Urothelium cell line (cell line): ENCODE results near the gene SELL.
"Not testable (repeated sequence)": the region's sequence is repeated elsewhere in the genome, so short reads cannot be mapped to it uniquely, and the experiment has no call there.

Source experiments
- DNase-seq: peaks from one replicate; pipeline ENCODE4 v3.0.0; 2011; ENCODE audit warnings: low spot score, mixed read lengths
- FAIRE-seq: peaks from 2 replicates; lab custom pipeline; 2011; peaks lifted over from hg19 to GRCh38; lab: Jason Lieb, UNC

The SELL gene

DNA sequence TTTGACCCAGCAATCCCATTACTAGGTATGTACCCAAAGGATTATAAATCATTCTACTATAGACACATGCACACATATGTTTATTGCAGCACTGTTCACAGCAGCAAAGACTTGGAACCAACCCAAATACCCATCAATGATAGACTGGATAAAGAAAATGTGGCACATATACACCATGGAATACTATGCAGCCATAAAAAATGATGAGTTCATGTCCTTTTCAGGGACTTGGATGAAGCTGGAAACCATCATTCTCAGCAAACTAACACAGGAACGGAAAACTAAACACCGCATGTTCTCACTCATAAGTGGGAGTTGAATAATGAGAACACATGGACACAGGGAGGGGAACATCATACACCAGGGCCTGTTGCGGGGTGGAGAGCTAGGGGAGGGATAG is 41.2 kb downstream of the SELL start:
- DNase-seq, FAIRE-seq: not testable (repeated sequence)

GRCh38 chr1:169667699-169668596 is 43.5 kb downstream of the SELL start:
- FAIRE-seq, DNase-seq: not testable (repeated sequence)

DNA sequence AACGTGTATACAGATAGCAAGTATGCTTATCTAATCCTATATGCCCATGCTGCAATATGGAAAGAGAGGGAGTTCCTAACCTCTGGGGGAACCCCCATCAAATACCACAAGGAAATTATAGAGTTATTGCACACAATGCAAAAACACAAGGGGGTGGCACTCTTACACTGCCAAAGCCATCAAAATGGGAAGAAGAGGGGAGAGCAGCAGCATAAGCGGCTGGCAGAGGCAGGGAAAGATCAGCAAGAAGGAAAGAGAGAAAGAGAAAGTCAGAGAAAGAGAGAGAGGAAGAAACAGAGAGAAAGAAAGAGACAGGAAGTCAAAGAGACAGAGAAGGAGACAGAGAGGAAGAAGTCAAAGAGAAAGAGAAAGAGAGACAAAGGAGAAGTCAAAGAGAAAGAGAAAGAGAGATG is 44.2 kb downstream of the SELL start:
- not testable (repeated sequence) for FAIRE-seq, DNase-seq

DNA sequence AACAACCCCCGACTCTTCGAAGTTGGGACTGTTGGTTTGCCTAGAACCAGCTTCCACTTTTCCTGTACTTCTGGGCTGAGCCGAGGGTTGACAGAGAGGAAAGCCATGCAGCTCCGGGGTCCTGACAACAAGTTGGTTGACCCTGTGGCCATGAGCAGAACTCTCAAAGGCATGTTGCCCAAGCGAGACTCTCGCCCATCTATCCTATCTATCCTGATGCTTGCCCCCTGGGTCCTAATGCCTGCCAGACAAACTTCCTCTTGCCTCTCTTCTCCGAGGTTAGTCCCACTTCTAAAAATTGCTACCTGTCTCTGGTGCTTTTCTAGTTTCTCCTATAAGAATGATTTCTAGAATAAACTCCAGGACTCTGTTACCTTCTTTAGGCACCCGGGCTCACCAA is 48.7 kb downstream of the SELL start:
- not testable (repeated sequence) for FAIRE-seq, DNase-seq

- not testable (repeated sequence) for DNase-seq, FAIRE-seq
These were observed 50.4 kb downstream of the SELL start for GRCh38 chr1:169661066-169661465.

DNA sequence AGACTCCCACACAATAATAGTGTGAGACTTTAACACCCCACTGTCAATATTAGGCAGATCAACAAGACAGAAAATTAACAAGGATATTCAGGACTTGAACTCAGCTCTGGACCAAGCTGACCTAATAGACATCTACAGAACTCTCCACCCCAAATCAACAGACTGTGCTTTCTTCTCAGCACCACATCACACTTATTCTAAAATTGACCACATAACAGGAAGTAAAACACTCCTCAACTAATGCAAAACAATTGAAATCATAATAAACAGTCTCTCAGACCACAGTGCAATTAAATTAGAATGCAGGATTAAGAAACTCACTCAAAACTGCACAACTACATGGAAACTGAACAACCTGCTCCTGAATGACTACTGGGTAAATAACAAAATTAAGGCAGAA is 52.6 kb downstream of the SELL start:
- FAIRE-seq, DNase-seq: not testable (repeated sequence)

GRCh38 chr1:169653873-169654272 is 57.5 kb downstream of the SELL start:
- FAIRE-seq (no peak), DNase-seq (no peak)

DNA sequence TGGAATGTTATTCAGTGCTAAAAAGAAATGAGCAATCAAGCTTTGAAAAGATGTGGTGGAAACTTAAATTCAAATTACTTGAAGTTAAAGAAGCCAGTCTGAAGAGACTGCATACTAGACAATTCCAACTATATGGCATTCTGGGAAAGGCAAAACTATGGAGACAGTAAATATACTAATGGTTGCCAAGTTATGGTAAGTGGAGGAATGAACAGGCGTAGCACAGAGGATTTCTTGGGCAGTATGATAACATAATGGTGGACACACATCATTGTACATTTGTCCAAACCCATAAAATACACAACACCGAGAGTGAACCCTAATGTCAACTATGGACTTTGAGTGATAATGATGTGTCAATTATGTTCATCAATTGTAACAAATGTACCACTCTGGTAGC is 60.4 kb downstream of the SELL start:
- FAIRE-seq (no peak), DNase-seq (no peak)

DNA sequence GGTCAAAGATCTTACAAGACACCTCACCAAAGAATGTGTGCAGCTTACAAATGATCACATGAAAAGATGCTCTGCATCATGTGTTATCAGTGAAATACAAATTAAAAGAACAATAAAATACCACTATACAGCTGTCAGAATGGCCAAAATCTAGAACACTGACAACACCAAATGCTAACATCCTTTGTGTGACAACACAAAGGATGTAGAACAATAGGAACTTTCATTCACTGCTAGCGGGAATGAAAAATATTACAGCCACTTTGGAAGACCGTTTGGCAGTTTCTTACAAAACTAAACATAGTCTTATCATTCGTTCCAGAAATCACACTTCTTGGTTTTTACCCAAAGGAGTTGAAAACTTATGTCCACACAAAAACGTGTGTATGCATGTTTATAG is 60.9 kb downstream of the SELL start:
- no peak for FAIRE-seq
- no peak for DNase-seq

- no peak for FAIRE-seq
- no peak for DNase-seq
These were observed 62.7 kb downstream of the SELL start for GRCh38 chr1:169648709-169649108.

DNA sequence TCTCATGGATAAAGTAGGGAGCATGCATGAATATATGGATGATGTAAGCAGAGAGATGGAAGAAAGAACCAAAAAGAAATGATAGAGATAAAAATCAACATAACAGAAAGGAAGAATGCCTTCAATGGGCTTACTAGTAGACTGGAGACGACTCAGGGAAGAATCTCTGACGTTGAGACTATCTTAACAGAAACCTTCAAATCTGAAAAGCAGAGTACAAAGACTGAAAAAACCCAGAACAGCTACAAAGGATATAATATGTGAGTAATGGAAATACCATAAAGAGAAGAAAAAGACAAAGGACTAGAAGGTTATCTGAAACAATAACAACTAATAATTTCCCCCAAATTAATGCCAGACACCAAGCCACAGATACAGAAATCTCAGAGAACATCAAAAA is 63.2 kb downstream of the SELL start:
- DNase-seq, result no peak
- no peak for FAIRE-seq

DNA sequence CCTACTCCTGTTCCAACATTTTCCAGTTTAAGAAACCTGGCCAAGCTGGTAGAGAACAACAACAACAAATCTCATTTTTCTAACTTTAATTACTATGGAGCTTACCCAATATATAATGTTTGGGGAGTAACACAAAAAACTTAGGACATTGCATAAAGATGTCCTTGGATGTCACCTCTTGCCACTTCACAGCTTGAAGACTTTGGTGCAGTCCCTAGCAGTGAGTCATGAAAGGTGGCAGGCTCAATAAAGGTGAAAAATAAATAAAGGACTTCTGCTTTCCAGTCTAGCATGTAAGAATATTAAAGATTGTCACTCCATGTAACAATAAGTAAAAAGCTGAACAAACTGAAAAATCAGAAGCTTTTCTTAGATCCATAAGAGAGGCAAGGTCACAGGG is 63.9 kb downstream of the SELL start:
- FAIRE-seq (no peak), DNase-seq (no peak)

GRCh38 chr1:169644297-169644696 is 67.1 kb downstream of the SELL start:
- FAIRE-seq (no peak), DNase-seq (no peak)
